ENCODE data around the gene CHMP1B.
"Not testable (repeated sequence)": the region's sequence is repeated elsewhere in the genome, so short reads cannot be mapped to it uniquely, and the experiment has no call there.

The CHMP1B gene

DNA sequence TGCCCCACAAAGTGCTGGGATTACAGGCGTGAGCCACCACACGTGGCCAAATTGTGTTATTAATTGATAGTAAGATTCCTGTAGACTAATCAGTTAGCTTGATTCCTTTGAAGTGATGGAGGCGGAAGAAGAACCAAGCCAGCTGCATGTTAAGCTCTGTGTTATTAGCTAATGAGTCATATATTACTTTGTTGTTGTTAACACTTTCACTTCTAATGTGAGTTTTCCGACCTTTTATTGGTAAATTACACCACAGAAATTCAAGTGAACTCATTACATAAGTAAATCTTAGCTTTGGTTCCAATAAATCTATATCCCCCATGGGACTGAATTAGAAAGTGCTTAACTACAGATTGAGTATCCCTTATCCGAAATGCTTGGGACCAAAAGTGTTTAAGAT is 20.3 kb downstream of the CHMP1B start:
- peak in 1 of 5 experiments; percentile 53 for DNase-seq

DNA sequence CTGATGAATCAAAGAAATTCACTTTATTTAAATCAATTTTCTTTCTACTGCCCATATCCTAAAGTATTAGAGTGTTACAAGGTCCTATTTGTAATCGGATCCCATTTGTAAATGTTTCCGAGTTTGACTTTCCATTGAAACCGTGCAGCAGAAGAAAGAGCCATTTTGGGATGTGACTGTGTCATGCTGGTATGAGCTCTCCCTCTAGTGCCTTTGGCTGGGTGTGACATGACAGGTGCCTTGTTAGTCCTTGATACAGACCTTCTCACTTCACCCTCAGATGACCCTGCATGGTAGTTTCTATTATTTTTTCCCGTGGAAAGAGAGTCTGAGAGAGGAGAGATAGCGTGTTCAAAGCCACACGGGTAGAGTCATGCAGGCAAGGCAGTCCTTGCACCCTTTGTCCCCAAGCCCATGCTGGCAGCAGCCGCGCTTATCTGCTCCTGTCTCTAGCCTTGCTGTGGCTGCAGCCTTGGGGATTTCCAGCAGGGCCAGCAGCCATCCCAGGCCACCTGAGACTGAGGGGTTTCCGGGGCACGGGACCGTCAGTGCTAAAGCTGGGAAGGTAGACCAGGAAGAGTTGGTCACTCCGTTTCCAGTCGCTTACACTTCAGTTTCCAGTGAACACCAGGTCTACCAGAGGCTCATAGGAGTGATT is 21.4 kb downstream of the CHMP1B start:
- DNase-seq, result peak in 1 of 5 experiments; percentile 27

DNA sequence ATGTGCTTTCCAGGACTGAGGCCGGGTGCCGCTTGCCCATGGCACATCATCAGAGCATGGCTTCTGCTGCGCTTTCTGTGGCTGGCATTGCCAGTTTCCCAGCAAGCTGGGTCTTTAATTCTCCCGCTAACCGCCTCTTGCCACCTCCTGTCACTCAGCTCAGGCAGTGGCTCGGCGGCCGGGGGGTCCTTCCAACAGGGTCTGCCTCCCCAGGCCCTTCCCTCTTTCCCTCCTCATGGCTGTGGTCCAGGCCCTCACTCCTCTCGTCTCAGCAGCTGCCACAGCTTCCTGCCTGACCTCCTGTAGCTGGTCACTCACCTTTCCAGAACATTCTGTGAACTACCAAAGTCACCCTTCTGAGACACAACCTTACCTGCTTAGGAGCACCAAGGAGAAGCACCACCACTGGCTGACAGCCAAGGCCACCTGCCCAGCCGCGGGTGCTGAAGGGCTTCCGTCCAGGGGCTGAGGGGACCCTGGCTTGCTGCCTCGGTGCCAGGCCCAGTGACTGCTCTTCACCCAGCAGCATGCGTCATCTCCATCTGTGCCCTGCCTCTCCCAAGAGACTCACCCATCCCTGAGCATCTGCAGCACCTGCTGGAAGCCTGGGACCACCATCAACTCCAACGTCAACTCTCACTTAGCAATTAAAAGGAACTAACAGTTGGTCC is 22.6 kb downstream of the CHMP1B start:
- DNase-seq, result no peak

DNA sequence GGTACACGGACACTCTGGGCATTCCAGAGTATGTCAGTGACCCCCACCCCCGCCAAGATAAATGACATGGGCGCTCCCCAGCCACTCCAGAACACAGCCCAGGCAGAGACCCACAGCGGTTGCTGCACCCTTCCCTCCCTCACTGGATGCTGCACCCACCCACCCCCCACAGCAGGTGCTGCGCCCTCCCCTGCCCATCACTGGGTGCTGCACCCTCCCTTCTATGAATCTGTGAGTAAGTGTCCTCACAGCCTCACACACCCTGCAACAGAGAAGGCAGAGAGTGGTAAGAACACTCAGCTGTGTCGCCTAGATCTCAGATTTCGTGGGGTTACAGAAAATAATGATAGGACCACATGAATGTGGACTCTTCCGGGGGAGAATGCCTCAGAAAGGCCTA is 23.5 kb downstream of the CHMP1B start:
- DNase-seq, result no peak

DNA sequence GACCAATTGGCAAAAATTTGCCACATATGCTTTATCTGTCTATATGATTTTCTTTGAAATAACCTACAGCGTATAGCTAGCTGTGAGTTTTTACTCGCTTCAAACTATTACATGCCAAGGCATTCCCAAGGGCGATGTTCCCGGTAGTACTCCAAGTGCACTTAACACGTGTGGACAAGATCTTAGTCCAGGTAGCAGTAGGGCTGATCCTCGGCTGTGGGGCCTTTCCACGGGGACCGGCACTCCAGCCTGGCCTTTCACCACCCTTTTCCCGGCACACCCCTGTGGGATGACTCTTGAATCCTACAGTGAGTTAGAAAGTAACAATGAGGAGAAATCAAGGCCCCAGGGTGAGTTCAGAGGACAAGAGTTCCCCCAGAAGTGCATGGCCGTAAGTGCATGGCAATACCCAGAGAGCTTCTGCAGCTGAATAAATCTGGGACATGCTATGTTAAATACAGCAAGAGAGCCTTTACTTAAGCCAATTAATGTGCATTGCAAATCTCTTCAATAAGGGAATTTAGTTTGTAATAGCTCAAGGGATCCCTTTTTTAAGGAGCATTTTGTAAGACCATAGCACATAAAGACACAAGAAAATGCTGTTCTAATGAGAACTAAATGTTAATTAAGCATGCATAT is 26.4 kb downstream of the CHMP1B start:
- no peak for DNase-seq

DNA sequence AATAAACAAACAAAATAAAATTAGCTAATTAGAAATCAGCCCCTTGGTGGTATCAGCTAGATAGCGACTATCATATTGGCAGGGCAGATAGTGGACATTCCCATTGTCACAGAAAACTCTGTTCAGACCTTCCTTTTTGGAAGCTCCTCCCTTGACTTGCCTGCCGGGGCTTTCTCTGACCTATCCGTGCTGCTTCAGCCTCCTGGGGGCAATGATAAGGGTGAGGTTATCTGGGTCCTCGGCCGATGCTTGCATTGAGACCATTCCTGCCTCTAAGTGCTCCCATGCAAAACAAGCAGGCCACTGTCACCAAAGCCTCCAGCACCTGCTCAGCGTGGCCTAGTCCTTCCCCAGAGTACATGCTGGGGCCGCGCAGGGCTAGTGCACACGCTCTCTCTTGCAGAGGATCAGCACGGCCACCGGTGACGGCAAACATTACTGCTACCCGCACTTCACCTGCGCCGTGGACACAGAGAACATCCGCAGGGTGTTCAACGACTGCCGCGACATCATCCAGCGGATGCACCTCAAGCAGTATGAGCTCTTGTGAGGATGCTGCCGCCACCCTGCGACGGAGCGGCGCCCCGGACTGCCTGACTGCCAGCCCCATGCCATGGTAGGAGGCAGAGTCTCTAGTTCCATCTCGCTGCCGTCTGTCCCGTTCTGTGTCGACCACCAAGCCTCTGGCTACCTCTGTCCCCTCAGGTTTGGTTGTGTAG is 29.5 kb downstream of the CHMP1B start:
- DNase-seq, result no peak

DNA sequence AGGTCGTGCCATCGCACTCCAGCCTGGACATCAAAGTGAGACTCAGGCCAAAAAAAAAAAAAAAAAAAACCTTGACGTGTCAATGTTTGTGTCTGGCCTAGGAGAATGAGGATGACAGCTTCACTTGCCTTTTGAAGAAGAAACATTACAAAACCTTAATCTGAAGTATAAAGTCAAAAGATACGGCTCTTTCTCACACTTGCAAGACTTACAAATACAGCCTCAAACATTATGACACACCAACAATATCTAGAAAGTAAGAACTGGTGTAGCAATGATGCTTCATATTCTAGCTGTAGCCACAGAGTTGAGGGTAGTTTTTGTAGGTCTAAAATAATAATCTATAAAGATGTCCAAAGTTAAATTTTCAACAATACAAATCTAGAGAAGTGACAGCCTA is 31.4 kb downstream of the CHMP1B start:
- DNase-seq, result no peak

DNA sequence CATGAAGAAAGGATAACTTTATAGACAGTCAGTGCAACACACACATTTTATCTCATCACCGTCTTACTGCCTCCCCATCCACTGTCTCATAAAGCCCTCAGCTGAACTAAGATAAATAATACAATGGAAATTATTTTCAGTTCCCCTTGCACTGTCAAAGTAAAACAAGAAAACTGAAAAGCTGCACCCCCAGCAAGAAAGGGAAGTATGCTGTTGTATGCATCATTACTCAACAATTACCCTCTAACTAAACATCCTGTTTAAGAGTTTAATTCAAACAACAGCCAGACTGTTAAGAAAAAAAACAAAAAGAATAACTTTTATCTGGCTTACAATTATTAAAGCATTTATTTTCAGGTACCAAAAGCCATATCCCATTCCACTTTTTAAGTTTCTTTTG is 31.9 kb downstream of the CHMP1B start:
- no peak for DNase-seq

DNA sequence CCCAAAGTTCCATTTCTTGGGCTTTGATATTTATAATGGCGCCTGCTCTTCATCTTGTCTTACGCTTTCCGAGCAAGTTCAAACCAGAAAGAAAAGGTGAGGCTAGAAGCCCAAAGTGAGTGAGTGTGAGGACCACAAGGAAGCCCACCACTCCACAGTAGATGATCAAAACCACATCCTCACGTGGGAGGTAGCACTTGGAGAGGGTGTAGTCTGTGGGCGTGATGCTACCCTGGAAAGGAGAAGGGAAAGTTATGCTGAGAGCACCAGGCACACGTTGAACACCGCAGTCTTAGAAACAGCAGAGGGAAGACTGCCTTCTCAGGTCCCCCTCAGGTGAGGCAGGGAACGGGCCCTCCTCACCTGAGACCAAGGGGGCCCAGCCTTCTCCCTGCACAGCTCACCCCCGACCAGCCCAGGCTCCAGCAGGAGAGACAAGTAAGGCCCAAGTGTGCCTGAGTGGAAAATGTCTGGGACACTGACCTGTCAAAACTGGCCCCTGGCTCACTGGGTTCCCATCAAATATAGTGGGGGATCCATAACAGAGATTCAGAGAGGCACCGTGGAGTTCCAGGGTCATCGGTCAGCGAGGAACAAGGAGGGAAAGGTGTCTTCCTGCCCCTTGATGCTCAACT is 33.3 kb downstream of the CHMP1B start:
- DNase-seq, result no peak

DNA sequence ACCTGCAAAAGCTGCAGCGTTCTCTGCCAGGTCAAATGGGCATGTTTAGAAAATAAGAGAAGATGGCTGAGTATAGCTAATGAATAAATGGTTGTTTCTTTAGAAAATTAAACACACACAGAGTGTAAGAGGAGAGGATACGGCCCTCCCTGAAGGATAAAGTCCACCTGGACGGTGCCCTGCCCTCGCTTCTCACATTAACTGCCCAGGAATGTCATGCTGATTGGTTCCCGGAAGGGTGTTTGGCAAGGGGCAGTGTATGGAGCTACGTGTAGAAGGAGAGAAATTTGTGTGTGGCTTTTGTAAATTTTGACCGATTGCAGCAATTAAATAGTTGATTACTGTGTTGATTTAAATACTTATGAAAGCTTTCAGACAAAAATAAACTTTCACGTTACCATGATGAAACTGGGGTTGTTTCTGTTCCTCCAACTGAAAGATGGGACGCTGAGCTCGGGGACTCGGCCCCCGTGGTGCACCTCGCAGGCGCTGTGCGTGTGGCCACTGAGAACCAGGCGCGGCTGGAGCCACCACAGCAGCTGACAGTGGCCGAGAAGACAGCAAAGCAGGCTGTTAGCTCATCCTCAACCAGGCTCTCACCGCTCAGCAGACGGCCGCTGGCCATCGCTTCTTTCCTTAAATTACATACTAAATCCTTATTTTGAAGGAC is 34.2 kb downstream of the CHMP1B start:
- no peak for DNase-seq

DNA sequence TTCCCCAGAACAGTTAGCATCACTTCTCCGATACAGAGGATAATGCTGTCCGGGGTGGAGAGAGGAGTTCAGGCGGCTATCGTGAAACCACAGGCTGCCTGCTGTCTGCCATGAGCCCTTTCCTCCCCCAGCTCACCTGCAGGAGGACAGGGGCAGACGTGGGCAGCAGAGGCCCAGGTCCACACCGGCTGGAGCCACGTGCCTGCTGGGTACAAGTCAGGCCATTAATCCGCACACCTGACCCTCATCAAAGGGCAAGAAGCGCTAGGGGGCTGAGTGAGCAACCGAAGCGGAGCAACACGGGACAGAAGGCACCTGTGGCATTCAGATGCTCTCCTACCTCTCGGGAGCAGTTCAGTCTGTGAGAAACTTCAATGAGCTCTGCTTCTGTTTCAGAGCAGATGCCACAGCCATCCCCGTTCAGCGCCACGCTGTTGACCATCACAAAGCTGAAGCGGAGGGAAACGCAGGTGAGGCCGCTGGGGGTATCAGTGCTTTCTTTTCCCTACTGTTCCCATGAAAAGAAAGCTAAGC is 35.4 kb downstream of the CHMP1B start:
- no peak for DNase-seq

DNA sequence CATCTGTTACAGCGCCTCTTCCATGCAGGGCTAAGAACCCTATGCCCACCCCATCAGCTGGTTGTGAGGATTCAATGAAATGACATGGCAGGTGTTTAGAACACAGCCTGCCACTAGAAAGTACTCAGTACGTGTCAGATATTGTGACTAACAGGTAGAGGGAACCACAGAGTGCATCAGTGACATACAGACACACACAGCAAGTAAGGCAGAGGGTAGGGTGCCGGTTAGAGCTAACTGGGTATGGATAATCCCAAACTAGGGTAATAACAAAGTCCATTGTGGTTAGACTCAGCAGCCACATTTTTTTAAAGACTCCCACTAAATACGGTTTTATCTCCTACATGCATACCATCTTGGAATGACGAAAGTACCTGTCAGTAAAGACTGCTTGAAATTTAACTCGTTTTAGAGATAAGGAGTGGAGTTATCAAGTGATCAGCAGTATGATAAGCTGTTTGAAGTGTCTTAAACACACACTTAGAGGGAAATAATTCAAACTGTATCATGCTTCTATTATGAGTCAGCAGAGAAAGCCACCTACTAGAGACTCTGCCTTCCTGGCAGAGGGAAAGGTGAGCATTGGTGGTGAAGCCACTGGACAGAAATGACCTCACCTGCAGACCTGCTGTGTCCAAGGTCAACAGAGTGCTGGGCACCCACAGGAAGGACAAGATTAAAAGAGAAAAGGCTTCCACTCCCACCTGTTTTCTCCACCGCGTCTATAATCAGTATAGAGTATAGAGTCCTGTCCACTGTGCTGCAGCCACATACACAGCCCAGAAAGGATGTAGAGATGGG is 36.3 kb downstream of the CHMP1B start:
- peak in 1 of 5 experiments; percentile 86 for DNase-seq

DNA sequence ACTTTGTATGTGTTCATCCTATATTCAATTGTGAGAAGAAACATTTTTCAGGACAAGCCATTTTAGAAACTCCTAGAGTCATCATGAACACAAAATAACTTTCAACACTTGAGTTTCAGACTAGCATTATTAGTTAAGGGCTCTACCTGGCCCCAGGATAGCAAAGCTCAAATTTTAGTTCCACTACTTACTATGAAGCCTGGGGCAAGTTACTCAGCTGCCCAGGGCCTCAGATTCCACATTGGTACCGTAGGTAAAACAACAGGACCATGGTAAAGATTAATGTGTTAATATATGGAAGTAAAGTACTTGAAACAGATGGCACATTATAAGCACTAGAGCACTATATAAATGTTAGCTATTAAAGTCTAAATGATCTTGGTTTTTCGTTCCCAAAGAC is 37.5 kb downstream of the CHMP1B start:
- DNase-seq, result no peak

DNA sequence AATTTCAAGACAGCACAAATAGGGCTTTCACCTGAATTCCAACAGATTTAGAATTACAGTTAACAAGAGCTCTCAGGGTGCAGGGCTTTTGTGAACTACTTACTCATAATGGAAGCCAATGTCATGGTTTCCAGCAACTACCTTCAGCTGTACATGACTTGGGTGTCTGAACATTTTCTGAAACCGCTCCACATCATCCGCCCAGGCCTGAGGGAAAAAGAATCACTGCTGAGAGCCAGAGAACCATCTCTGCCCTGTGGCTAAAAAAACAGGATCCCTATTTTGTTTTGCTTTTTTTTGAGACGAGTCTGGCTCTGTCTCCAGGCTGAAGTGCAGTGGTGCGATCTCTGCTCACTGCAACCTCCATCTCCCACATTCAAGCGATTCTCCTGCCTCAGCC is 38.1 kb downstream of the CHMP1B start:
- DNase-seq, result no peak

DNA sequence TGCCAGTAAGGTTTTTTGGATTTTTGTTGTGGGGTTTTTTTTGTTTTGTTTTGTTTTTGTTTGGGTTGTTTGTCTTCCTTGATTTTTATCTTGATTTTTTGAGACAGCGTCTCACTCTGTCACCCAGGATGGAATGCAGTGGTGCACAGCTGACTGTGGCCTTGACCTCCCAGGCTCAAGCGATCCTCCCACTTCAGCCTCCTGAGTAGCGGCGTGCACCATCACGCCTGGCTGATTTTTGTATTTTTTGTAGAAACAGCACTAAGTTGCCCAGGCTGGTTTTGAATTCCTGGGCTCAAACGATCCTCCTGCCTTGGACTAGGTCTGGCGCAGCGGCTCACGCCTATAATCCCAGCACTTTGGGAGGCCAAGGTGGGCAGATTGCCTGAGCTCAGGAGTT is 40.5 kb downstream of the CHMP1B start:
- DNase-seq, result no peak

DNA sequence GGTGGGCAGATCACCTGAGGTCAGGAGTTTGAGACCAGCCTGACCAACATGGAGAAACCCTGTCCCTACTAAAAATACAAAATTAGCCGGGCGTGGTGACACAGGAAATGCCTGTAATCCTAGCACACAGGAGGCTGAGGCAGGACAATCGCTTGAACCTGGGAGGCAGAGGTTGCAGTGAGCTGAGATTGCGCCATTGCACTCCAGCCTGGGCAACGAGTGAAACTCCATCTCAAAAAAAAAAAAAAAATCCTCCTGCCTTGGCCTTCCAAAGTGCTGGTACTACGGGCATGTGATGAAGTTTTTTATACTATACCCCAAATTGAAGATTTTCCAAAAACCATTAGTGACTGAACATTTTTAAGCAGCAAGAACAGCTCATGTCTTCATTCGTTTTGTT is 41.2 kb downstream of the CHMP1B start:
- DNase-seq, result not testable (repeated sequence)

DNA sequence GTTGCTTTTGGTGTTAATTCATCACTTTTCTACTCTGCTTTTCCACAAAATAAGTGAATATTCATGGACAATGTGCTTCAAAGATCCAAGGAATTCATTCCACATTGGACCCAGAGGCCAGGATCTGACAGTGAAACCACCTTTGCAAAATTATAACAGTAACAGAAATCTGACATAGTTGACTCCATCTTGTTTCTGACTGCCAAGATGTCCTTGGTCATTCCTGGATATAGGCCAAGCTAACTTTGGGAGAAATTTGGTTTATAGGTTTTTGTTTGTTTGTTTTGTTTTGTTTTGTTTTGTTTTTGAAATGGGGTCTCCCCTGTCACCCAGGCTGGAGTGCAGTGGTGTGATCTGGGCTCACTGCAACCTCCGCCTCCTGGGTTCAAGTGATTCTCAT is 46.6 kb downstream of the CHMP1B start:
- no peak for DNase-seq

DNA sequence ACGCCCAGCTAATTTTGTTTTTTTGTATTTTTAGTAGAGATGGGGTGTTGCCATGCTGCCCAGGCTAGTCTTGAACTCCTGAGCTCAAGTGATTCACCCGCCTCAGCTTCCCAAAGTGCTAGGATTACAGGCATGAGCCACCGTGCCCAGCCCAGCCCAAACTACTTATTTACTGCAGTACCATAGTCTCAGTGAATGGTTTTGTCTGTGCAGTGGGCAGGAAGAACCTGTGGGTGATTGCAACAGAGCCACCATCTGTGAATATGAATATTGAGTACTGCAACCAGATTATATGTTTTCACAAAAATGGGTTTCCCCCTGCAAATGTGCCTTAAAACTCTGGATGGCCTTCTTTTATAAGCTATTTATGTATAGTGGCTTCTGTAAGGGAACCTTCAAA is 47.9 kb downstream of the CHMP1B start:
- DNase-seq, result no peak

DNA sequence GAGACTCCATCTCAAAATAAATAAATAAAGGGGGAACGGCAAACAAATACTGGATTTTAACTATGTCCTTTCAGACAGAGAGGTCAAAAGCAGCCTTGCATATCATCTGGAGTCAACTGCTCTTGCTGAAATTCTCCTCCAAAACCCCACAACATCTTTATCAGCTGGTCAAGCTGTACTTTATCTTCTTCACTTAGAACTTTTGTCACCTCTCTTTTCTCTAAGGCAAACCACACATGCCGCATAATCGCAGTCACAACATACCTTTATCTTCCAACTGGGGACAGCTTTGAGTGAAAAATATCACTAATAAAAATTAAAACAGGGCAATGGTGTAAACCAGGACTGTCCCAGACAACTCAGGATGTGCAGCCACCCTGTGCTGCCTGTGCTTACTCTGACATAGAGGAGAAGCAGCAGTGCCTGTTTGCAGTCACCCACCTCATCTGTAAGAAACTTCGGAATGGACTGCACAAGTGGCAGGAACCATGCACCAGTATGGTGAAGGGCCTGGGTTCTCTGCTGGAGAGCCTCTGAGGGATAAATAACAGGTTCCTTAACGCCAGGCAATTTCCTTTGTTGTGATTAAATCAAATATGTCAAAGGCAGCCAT is 50.7 kb downstream of the CHMP1B start:
- DNase-seq, result no peak

DNA sequence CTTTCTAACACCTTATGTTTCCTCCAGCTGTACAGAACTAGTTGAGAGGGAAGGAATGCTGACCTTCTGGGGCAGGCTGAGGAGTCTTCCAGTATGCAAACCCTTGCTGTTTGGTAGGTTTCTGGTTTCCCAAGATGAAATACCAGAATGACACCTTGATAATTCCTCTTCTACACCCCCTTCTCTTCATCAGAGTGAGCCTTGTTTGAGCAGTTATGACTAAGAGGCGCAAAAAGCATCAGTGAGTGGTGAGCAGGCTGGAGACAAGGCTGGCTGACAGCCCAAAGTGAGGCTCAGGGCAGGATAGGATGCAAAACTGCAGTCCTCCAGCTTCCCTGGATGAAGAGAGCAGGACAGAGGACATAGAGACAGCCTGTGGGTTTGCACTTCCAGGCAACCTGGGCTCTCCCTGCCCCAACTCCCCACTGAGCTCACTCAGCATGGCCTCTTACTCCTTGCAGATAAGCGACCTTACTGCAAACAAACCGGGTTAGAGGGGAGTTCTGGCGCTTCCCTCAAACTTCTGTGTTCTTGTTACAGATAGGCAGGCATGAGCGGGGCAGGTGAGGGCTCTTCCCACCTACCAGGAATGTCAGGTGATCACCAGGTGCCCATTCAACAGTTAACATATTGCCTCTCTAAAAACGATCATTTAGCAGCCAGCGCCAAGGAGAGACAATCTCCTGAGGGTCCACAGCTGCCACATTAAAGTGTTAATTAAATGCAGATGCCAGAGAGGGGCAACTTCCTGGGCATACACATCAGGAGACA is 51.5 kb downstream of the CHMP1B start:
- no peak for DNase-seq
